Measurements from ENCODE around the gene SCP2D1.
A peak's percentile ranks its signal among the peaks of the same experiment; 100 is the strongest.
"Not testable (repeated sequence)": the region's sequence is repeated elsewhere in the genome, so short reads cannot be mapped to it uniquely, and the experiment has no call there.

Gene SCP2D1

GRCh38 chr20:18813483-18813882 lies at the start of gene SCP2D1:
Gene SCP2D1 (plus strand): TSS chr20:18813783. CDS start chr20:18813816, 33 bp downstream.
- DNase-seq, result no peak

- no peak for DNase-seq
Observed at GRCh38 chr20:18767676-18768075, 45.9 kb upstream of the SCP2D1 start.

- DNase-seq, result no peak
Observed at GRCh38 chr20:18773566-18773965, 40.0 kb upstream of the SCP2D1 start.

GRCh38 chr20:18774207-18774606 lies 39.4 kb upstream of the SCP2D1 start:
- no peak for DNase-seq

GRCh38 chr20:18775633-18776032 lies 38.0 kb upstream of the SCP2D1 start:
- no peak for DNase-seq

GRCh38 chr20:18778690-18779392 lies 34.7 kb upstream of the SCP2D1 start:
- DNase-seq, result no peak

- DNase-seq, result no peak
Observed at GRCh38 chr20:18780385-18781130, 33.0 kb upstream of the SCP2D1 start.

- DNase-seq, result no peak
Observed at GRCh38 chr20:18781509-18781908, 32.1 kb upstream of the SCP2D1 start.

GRCh38 chr20:18783385-18783959 lies 30.1 kb upstream of the SCP2D1 start:
- DNase-seq, result no peak

GRCh38 chr20:18787046-18787445 lies 26.5 kb upstream of the SCP2D1 start:
- not testable (repeated sequence) for DNase-seq

GRCh38 chr20:18788021-18788420 lies 25.6 kb upstream of the SCP2D1 start:
- DNase-seq, result no peak

GRCh38 chr20:18790787-18791186 lies 22.8 kb upstream of the SCP2D1 start:
- DNase-seq, result no peak

GRCh38 chr20:18793625-18794427 lies 19.8 kb upstream of the SCP2D1 start:
- peak; percentile 86 for DNase-seq

GRCh38 chr20:18794428-18794787 lies 19.2 kb upstream of the SCP2D1 start:
- no peak for DNase-seq

GRCh38 chr20:18795366-18795765 lies 18.2 kb upstream of the SCP2D1 start:
- DNase-seq, result no peak

GRCh38 chr20:18796282-18796833 lies 17.2 kb upstream of the SCP2D1 start:
- no peak for DNase-seq

- DNase-seq, result no peak
Observed at GRCh38 chr20:18801516-18801915, 12.1 kb upstream of the SCP2D1 start.

GRCh38 chr20:18802012-18802634 lies 11.5 kb upstream of the SCP2D1 start:
- no peak for DNase-seq

GRCh38 chr20:18805881-18806280 lies 7.7 kb upstream of the SCP2D1 start:
- DNase-seq, result no peak

GRCh38 chr20:18808712-18809111 lies 4.9 kb upstream of the SCP2D1 start:
- DNase-seq, result no peak

GRCh38 chr20:18811186-18811585 lies 2.4 kb upstream of the SCP2D1 start:
- DNase-seq, result no peak

- DNase-seq, result no peak
Observed at GRCh38 chr20:18811904-18812303, 1.7 kb upstream of the SCP2D1 start.
